H1 (cell line): ENCODE data around the gene RPLP2. TPM values are rescaled to one million over a fixed set of nuclear protein-coding genes. Genes with fewer than 3 reads are reported as not detected.

Experiments
- CTCF ChIA-PET: fragments of 300-600 bp; sonication (Branson Sonifier 250); formaldehyde crosslinking; loops from one replicate; lab custom pipeline; 2021; ENCODE audit not compliant: partially characterized antibody; lab: Charles Lee
- POLR2A ChIA-PET: fragments of 300-600 bp; sonication (Branson Sonifier 250); formaldehyde crosslinking; loops from one replicate; lab custom pipeline; 2021; ENCODE audit warnings: inconsistent platforms; ENCODE audit not compliant: partially characterized antibody; lab: Charles Lee
- DNase-seq, 2 experiments: peaks; one replicate each; pipeline versions ENCODE4 v3.0.0 to v3.0.0-alpha.2; 2010 to 2022; ENCODE audit warnings: low spot score in 2 of 2, low read depth in 1 of 2, mixed read lengths in 1 of 2
- FAIRE-seq: peaks from 2 replicates; lab custom pipeline; 2011; peaks lifted over from hg19 to GRCh38; lab: Jason Lieb, UNC
- H2AFZ ChIP-seq: 2 replicates; pipeline ENCODE4 v1.8.1; 2012; ENCODE audit warnings: low read length, inconsistent platforms
- H2AK5ac ChIP-seq: 2 replicates; pipeline ENCODE4 v1.6.1; 2013; ENCODE audit warnings: low read depth, low read length
- H2BK120ac ChIP-seq: replicated peaks from 2 replicates; pipeline ENCODE3; 2013; ENCODE audit warnings: low read depth, low read length, inconsistent platforms
- H2BK12ac ChIP-seq: 2 replicates; pipeline ENCODE4 v1.6.1; 2013; ENCODE audit warnings: low read depth, low read length
- H2BK15ac ChIP-seq: 2 replicates; pipeline ENCODE4 v1.6.1; 2013; ENCODE audit warnings: low read length
- H2BK20ac ChIP-seq: 2 replicates; pipeline ENCODE4 v1.6.1; 2013; ENCODE audit warnings: low read length
- H2BK5ac ChIP-seq: 2 replicates; pipeline ENCODE4 v1.6.1; 2013; ENCODE audit warnings: low read depth, low read length
- H3K14ac ChIP-seq: 2 replicates; pipeline ENCODE4 v1.6.1; 2013; ENCODE audit warnings: inconsistent platforms; ENCODE audit not compliant: insufficient read length
- H3K18ac ChIP-seq: 2 replicates; pipeline ENCODE4 v1.6.1; 2013; ENCODE audit warnings: low read length; ENCODE audit errors: extremely low read depth
- H3K23ac ChIP-seq: 2 replicates; pipeline ENCODE4 v1.6.1; 2013; ENCODE audit warnings: inconsistent platforms; ENCODE audit not compliant: insufficient read length
- H3K23me2 ChIP-seq: 2 replicates; pipeline ENCODE4 v1.6.1; 2013; ENCODE audit warnings: low read depth, low read length
- H3K27ac ChIP-seq: 2 replicates; pipeline ENCODE4 v1.6.1; 2011; ENCODE audit warnings: low read depth, low read length, inconsistent platforms
- H3K27me3 ChIP-seq, 4 experiments: replicated peaks in 1 of 4; 1 replicate in 1 of 4; 2 replicates in 3 of 4; pipeline versions ENCODE4 v1.6.1 to v1.8.1; 2011 to 2013; ENCODE audit warnings: low read length in 3 of 4, mild to moderate bottlenecking in 3 of 4, inconsistent platforms in 2 of 4, mixed read lengths in 2 of 4, moderate library complexity in 1 of 4; ENCODE audit not compliant: control insufficient read depth in 3 of 4, insufficient read depth in 3 of 4; ENCODE audit errors: extremely low read depth in 1 of 4
- H3K36me3 ChIP-seq, 4 experiments: 2 replicates each; pipeline versions ENCODE4 v1.6.1 to v1.8.1; 2011 to 2013; ENCODE audit warnings: mild to moderate bottlenecking in 4 of 4, low read length in 3 of 4, moderate library complexity in 2 of 4, control low read depth in 1 of 4, inconsistent platforms in 1 of 4; ENCODE audit not compliant: insufficient read depth in 4 of 4, control insufficient read depth in 2 of 4
- H3K4ac ChIP-seq: replicated peaks from 2 replicates; pipeline ENCODE3; 2013; ENCODE audit warnings: low read length, low read depth, mixed read lengths, inconsistent platforms; ENCODE audit not compliant: insufficient read length
- H3K4me1 ChIP-seq, 4 experiments: replicated peaks in 1 of 4; 1 replicate in 1 of 4; 2 replicates in 3 of 4; pipeline versions ENCODE4 v1.6.1 to v1.8.1; 2011 to 2013; ENCODE audit warnings: low read length in 3 of 4, inconsistent platforms in 2 of 4, mixed read lengths in 1 of 4; ENCODE audit not compliant: insufficient read depth in 4 of 4, control insufficient read depth in 3 of 4
- H3K4me2 ChIP-seq, 2 experiments: 2 replicates each; pipeline versions ENCODE4 v1.6.1 to v1.8.1; 2011 to 2013; ENCODE audit warnings: low read depth in 2 of 2, low read length in 2 of 2, control low read depth in 1 of 2, inconsistent platforms in 1 of 2, mild to moderate bottlenecking in 1 of 2; ENCODE audit not compliant: insufficient read depth in 1 of 2
- H3K4me3 ChIP-seq, 4 experiments: fragments of 200-600, 300-600 bp in 1 of 4; sonication (generic), shearing (Covaris generic), sonication (Bioruptor Twin) in 1 of 4; 2 replicates each; pipeline versions ENCODE4 v1.5.1 to v1.8.1; 2011 to 2016; ENCODE audit warnings: low read length in 4 of 4, low read depth in 3 of 4, control low read depth in 2 of 4, inconsistent platforms in 2 of 4, mild to moderate bottlenecking in 2 of 4, mixed read lengths in 1 of 4, moderate library complexity in 1 of 4; ENCODE audit not compliant: insufficient read depth in 2 of 4; ENCODE audit errors: extremely low read depth in 1 of 4
- H3K56ac ChIP-seq: replicated peaks from 2 replicates; pipeline ENCODE3; 2013; ENCODE audit warnings: low read depth, mild to moderate bottlenecking, mixed read lengths, low read length, inconsistent platforms; ENCODE audit not compliant: insufficient read length
- H3K79me1 ChIP-seq: 2 replicates; pipeline ENCODE4 v1.6.1; 2013; ENCODE audit warnings: low read depth, low read length, control low read depth
- H3K79me2 ChIP-seq, 2 experiments: 2 replicates each; pipeline versions ENCODE4 v1.6.1 to v1.8.1; 2012 to 2013; ENCODE audit warnings: low read length in 2 of 2, mild to moderate bottlenecking in 2 of 2, inconsistent platforms in 1 of 2; ENCODE audit not compliant: insufficient read depth in 2 of 2, control insufficient read depth in 1 of 2
- H3K9ac ChIP-seq, 4 experiments: replicated peaks in 1 of 4; 1 replicate in 1 of 4; 2 replicates in 3 of 4; pipeline versions ENCODE4 v1.6.1 to v1.8.1; 2011 to 2013; ENCODE audit warnings: low read depth in 3 of 4, low read length in 3 of 4, control low read depth in 2 of 4, mild to moderate bottlenecking in 2 of 4, moderate library complexity in 2 of 4, inconsistent platforms in 1 of 4; ENCODE audit errors: extremely low read depth in 1 of 4
- H3K9me3 ChIP-seq, 2 experiments: 2 replicates each; pipeline versions ENCODE4 v1.6.1 to v1.8.1; 2012 to 2013; ENCODE audit warnings: mild to moderate bottlenecking in 2 of 2, moderate library complexity in 2 of 2, control low read depth in 1 of 2, inconsistent platforms in 1 of 2, low read depth in 1 of 2, low read length in 1 of 2, mixed read lengths in 1 of 2; ENCODE audit not compliant: insufficient read depth in 2 of 2
- H4K20me1 ChIP-seq, 2 experiments: replicated peaks in 1 of 2; 2 replicates each; pipeline versions ENCODE3 to v1.8.1; 2011 to 2013; ENCODE audit warnings: inconsistent platforms in 2 of 2, low read length in 2 of 2, mild to moderate bottlenecking in 1 of 2; ENCODE audit not compliant: insufficient read depth in 2 of 2, control insufficient read depth in 1 of 2
- H4K5ac ChIP-seq: 2 replicates; pipeline ENCODE4 v1.6.1; 2013; ENCODE audit warnings: low read length, low read depth, mixed read lengths, inconsistent platforms; ENCODE audit not compliant: insufficient read length
- H4K8ac ChIP-seq: 2 replicates; pipeline ENCODE4 v1.8.0; 2013; ENCODE audit warnings: mild to moderate bottlenecking, moderate library complexity, low read length, inconsistent platforms; ENCODE audit not compliant: insufficient read depth; ENCODE audit errors: extremely low read depth
- H4K91ac ChIP-seq: replicated peaks from 2 replicates; pipeline ENCODE3; 2013; ENCODE audit warnings: low read length, mixed read lengths, inconsistent platforms; ENCODE audit not compliant: insufficient read length
- JUND ChIP-seq: IDR thresholded peaks from 2 replicates; pipeline ENCODE4 v1.6.1; 2011; ENCODE audit warnings: mild to moderate bottlenecking, improper control_type of control experiment, low read length
- WGBS, 2 experiments: shearing (Covaris generic) in 1 of 2; methylation state at CpG; one replicate each; pipeline versions ENCODE4 v1.1.6 to v1.1.7; 2013 to 2015; ENCODE audit warnings: low lambda C conversion rate in 2 of 2, mixed read lengths in 2 of 2, inconsistent platforms in 1 of 2, low coverage in 1 of 2, missing lambda C conversion rate in 1 of 2; ENCODE audit not compliant: insufficient replicate concordance in 2 of 2, insufficient coverage in 1 of 2, insufficient read length in 1 of 2; ENCODE audit errors: extremely low coverage in 1 of 2, missing lambda C conversion rate in 1 of 2; 5-methylcytosine and 5-hydroxymethylcytosine counted together
- polyA plus RNA-seq, 7 experiments: library from polyadenylated mRNA; depleted of rRNA in 3 of 7; stranded (reverse) in 5 of 7; unstranded in 2 of 7; fragments of >200 nt in 5 of 7; fragments of 200-250 nt in 2 of 7; gene quantifications; 1 replicate in 5 of 7; 2 replicates in 1 of 7; 4 replicates in 1 of 7; pipeline versions ENCODE4 v1.2.1 to v1.2.3, GENCODE V29; 2011 to 2013; ENCODE audit warnings: missing spikeins in 2 of 7, mixed read lengths in 2 of 7
- total RNA-seq: library from RNA; stranded (reverse); fragmentation: NEBNext Ultra II Directional; extraction: Animal tissue kit (Norgen Biotek cat#: 25700); gene quantifications from 2 replicates; pipeline ENCODE4 v1.2.1, GENCODE V29; 2021

Gene RPLP2
- total and polyA plus RNA-seq, 2 of the 8 experiments (the other 6 are each of a cell fraction or from before 2014, with no cell fraction given), result 1,789 to 2,106 TPM

DNA sequence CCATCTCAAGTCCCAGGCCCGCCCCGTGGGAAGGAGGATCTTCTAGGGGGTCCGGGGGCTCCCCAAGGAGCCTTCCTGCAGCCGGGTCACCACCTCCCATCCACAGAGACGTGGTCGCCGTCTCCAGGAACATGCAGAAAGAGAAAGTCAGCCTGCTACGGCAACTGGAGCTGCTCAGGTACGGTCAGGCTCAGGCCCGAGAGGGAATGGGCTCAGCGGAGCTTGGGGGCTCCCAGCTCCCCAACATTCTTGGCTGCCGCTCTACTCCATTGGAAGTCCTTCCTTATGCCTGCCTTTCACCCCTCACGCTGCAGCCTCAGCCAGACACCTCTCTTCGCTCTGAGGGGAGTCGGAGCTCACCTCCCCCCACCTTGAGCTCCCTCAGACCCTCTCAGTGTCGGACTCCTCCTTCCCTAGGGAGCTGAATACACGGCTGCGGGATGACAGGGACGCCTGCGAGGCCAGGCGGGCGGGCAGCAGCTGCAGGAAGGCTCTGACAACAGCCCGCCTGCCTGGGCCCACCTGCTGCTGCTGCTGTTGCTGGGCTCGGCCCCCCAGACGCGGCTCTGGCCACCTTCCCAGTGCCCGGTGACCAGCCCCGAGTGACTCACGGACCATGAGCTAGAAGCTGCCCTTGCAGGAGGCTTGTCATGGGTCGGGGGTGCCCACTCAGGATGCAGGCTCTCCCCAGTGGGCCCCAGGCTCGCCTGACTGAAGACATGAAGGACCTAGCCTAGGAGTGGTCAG lies 21.5 kb downstream of the RPLP2 start:
- H4K20me1 ChIP-seq, result peaks cover 2 to 11% of the 10 kb centered on the region in 2 experiments

More for the DNA sequence above, 21.5 kb downstream of the RPLP2 start:
- H3K4me3 ChIP-seq, result peak overlapping the region in 3 of 4 experiments; percentile 14 to 74 (median 45); a peak in 4 of 8 replicates
- H2AK5ac ChIP-seq, result no peak overlapping the region
- 57% methylated on average over 28 of the region's 31 CpGs; no CpG with 5 or more reads in 1 of the 2 experiments for WGBS, 2 experiments
- no peak overlapping the region for H4K5ac ChIP-seq
- no peaks in the 10 kb centered on the region for H3K36me3 ChIP-seq
- no peak overlapping the region for H3K4ac ChIP-seq
- ChIA-PET POLR2A (interaction anchor here (1.0 to 53.0 kb wide), 8 partner anchors 1 to 89 kb away, joined by 3 to 1917 read pairs (median 4); partner anchors contain the start of genes CD151, CEND1, CRACR2B and PIDD1), CTCF (interaction anchor here (0.6 to 2.9 kb wide), 10 partner anchors 10 to 90 kb away, joined by 3 to 18 read pairs (median 4); partner anchors contain the start of genes PNPLA2, POLR2L and TSPAN4)
- no peak overlapping the region for H4K91ac ChIP-seq
- H3K18ac ChIP-seq, result no peak overlapping the region; the same call in 1 of the 2 replicates
- no peaks in the 10 kb centered on the region; the same call in 1 of the 2 replicates for H3K79me1 ChIP-seq
- H2BK120ac ChIP-seq, result no peak overlapping the region
- H3K27ac ChIP-seq, result no peak overlapping the region
- H3K9ac ChIP-seq, result no peak overlapping the region
- DNase-seq (no peak), FAIRE-seq (no peak)
- H2BK20ac ChIP-seq, result no peak overlapping the region
- no peaks in the 10 kb centered on the region; a peak in 1 of 4 replicates for H3K79me2 ChIP-seq
- no peak overlapping the region for H2AFZ ChIP-seq
- H3K27me3 ChIP-seq, result peaks cover 6 to 41% (median 31%) of the 10 kb centered on the region in 4 experiments
- H4K8ac ChIP-seq, result no peak overlapping the region
- no peak overlapping the region for H3K23ac ChIP-seq
- no peak for TF ChIP-seq JUND
- H3K4me1 ChIP-seq, result peaks cover 0 to 54% (median 46%) of the 10 kb centered on the region in 4 experiments; a peak in 6 of 7 replicates
- no peak overlapping the region for H3K56ac ChIP-seq
- H3K14ac ChIP-seq, result no peak overlapping the region
- H3K4me2 ChIP-seq, result peak overlapping the region; percentile 84 to 98
- peaks cover 34% of the 10 kb centered on the region for H3K23me2 ChIP-seq
- no peaks in the 10 kb centered on the region for H3K9me3 ChIP-seq
- peak overlapping the region; percentile 23; the same call in 1 of the 2 replicates for H2BK15ac ChIP-seq
- peak overlapping the region; percentile 10; the same call in 1 of the 2 replicates for H2BK12ac ChIP-seq
- H2BK5ac ChIP-seq, result no peak overlapping the region
